Neutrophil (primary cell): ENCODE data around the gene COPZ1.

Experiments used
- H3K27ac ChIP-seq: fragments of 200-600 bp; sonication (generic); 2 replicates; pipeline ENCODE4 v1.5.1; 2016; ENCODE audit warnings: mild to moderate bottlenecking, moderate library complexity
- H3K27me3 ChIP-seq: fragments of 200-600 bp; sonication (generic); 2 replicates; pipeline ENCODE4 v1.6.0; 2016; ENCODE audit warnings: mild to moderate bottlenecking
- H3K36me3 ChIP-seq: fragments of 200-600 bp; sonication (generic); 2 replicates; pipeline ENCODE4 v1.5.1; 2017
- H3K4me1 ChIP-seq, 2 experiments: fragments of 200-600 bp in 1 of 2; sonication (generic) in 1 of 2; 1 replicate in 1 of 2; 2 replicates in 1 of 2; pipeline versions ENCODE4 v1.5.1 to v1.6.1; 2013 to 2016; ENCODE audit warnings: low read depth in 1 of 2, low read length in 1 of 2, mild to moderate bottlenecking in 1 of 2, moderate library complexity in 1 of 2; ENCODE audit not compliant: control insufficient read depth in 1 of 2, insufficient read depth in 1 of 2
- H3K4me3 ChIP-seq, 2 experiments: fragments of 200-600 bp in 1 of 2; sonication (generic) in 1 of 2; 1 replicate in 1 of 2; 2 replicates in 1 of 2; pipeline ENCODE4 v1.5.1; 2013 to 2016; ENCODE audit warnings: low read depth in 1 of 2, low read length in 1 of 2, mild to moderate bottlenecking in 1 of 2, moderate library complexity in 1 of 2
- H3K9me3 ChIP-seq: fragments of 200-600 bp; sonication (generic); 2 replicates; pipeline ENCODE4 v1.5.1; 2016
- CTCF ChIP-seq: fragments of 200-600 bp; sonication (generic); IDR thresholded peaks from 2 replicates; pipeline ENCODE4 v1.5.1; 2016; ENCODE audit warnings: antibody characterized with exemption

Gene COPZ1

GRCh38 chr12:54358945-54359761 lies 34.2 kb downstream of the COPZ1 start:
- H3K4me3 ChIP-seq, result peak overlapping the region; percentile 75 to 83
- peak overlapping the region; percentile 83 for H3K27ac ChIP-seq
- peaks cover 17% of the 10 kb centered on the region for H3K27me3 ChIP-seq
- peaks cover 18% of the 10 kb centered on the region for H3K36me3 ChIP-seq
- H3K4me1 ChIP-seq, result peaks cover 59 to 60% of the 10 kb centered on the region in 2 experiments
- H3K9me3 ChIP-seq, result no peaks in the 10 kb centered on the region
- peak; percentile 58 for TF ChIP-seq CTCF

DNA sequence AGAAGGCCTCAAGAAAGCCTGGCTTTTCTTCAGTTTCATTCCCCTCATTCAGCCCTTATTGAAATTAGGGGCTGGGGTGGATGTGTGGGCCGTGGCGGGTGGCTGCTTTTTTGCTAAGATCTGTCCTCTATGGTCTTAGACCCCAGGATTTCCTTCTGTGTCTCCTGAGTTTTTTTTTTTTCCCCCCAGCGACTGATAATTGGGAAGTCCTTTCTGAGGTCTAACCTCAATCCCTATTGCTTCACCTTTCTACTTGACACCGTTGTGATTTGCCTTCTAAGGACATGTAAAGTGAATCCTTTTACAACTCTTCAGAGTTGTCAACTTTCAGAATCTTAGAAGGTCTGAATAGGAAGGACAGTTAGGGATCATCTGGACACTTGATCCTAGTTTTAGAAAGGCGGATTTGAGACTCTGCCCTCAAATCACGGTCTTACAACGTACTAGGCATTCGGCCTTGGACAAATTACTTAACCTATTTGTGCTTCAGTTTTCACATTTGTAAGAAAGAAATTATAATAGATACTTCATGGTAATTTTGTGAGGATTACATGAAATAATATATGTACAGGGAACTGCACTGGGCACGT lies 34.9 kb downstream of the COPZ1 start:
- TF ChIP-seq CTCF, result no peak
- Histone ChIP-seq H3K9me3 (no peaks in the 10 kb centered on the region), H3K36me3 (peaks cover 18% of the 10 kb centered on the region), H3K27me3 (peaks cover 17% of the 10 kb centered on the region), H3K4me1 (peaks cover 66 to 67% of the 10 kb centered on the region in 2 experiments), H3K27ac (peak overlapping the region; percentile 83), H3K4me3 (peak overlapping the region; percentile 75 to 83)

- peak overlapping the region; percentile 75 to 83 for H3K4me3 ChIP-seq
- peaks cover 17% of the 10 kb centered on the region for H3K27me3 ChIP-seq
- H3K9me3 ChIP-seq, result no peaks in the 10 kb centered on the region
- peak; percentile 73 for TF ChIP-seq CTCF
- H3K27ac ChIP-seq, result peak overlapping the region; percentile 83
- H3K36me3 ChIP-seq, result peaks cover 10% of the 10 kb centered on the region
- H3K4me1 ChIP-seq, result peaks cover 77 to 78% of the 10 kb centered on the region in 2 experiments
Measured at GRCh38 chr12:54360717-54361456, 36.0 kb downstream of the COPZ1 start.

GRCh38 chr12:54363047-54363446 lies 38.1 kb downstream of the COPZ1 start:
- H3K4me1 ChIP-seq, result peaks cover 89 to 95% of the 10 kb centered on the region in 2 experiments
- peaks cover 4% of the 10 kb centered on the region for H3K36me3 ChIP-seq
- H3K27me3 ChIP-seq, result peaks cover 6% of the 10 kb centered on the region
- H3K4me3 ChIP-seq, result peak overlapping the region; percentile 53 to 54
- peak overlapping the region; percentile 80 for H3K27ac ChIP-seq
- TF ChIP-seq CTCF, result no peak
- no peaks in the 10 kb centered on the region for H3K9me3 ChIP-seq

DNA sequence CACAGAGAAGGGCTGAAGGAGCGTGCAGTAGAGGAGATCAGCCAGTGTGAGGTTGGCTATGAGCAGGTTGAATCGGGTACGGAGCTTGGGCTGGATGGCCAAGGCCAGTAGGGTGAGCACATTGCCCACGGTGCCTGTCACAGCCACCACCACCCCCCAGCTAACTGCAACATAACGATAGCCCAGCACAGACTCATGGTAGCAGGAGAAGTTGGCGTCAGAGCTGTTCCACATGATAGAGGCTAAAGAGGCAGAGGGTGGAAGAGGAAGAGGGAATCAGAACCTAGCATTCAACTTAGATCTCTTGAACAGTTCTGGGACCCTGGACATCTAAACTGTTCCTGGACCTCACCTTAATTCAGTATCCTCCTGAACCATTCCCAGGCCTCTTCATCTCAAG lies 38.7 kb downstream of the COPZ1 start:
- peaks cover 4% of the 10 kb centered on the region for H3K36me3 ChIP-seq
- H3K4me3 ChIP-seq, result peak overlapping the region; percentile 53 to 54
- TF ChIP-seq CTCF, result no peak
- H3K27ac ChIP-seq, result peak overlapping the region; percentile 80
- peaks cover 89 to 95% of the 10 kb centered on the region in 2 experiments for H3K4me1 ChIP-seq
- no peaks in the 10 kb centered on the region for H3K27me3 ChIP-seq
- no peaks in the 10 kb centered on the region for H3K9me3 ChIP-seq
